H1 (cell line): ENCODE measurements around the gene RPTOR.

Source experiments
- ATF2 ChIP-seq: IDR thresholded peaks from 2 replicates; pipeline ENCODE4 v1.6.1; 2012; ENCODE audit warnings: low read length, inconsistent platforms
- BACH1 ChIP-seq: IDR thresholded peaks from 2 replicates; pipeline ENCODE4 v1.6.1; 2012; ENCODE audit warnings: low read length, improper control_type of control experiment
- CEBPB ChIP-seq: IDR thresholded peaks from 2 replicates; pipeline ENCODE4 v1.6.1; 2012; ENCODE audit warnings: low read depth, low read length
- CTCF ChIP-seq, 3 experiments: IDR thresholded peaks; 1 replicate in 2 of 3; 2 replicates in 1 of 3; pipeline versions ENCODE4 v1.5.1 to v1.6.1; 2011; ENCODE audit warnings: low read length in 3 of 3, mild to moderate bottlenecking in 3 of 3, inconsistent platforms in 2 of 3, low read depth in 1 of 3, moderate library complexity in 1 of 3; ENCODE audit not compliant: insufficient read depth in 1 of 3; ENCODE audit errors: control extremely low read depth in 1 of 3
- HDAC6 ChIP-seq: IDR thresholded peaks from one replicate; pipeline ENCODE4 v1.7.1; 2012; ENCODE audit warnings: low read depth, mild to moderate bottlenecking, inconsistent platforms, low read length, moderate library complexity
- MAX ChIP-seq: IDR thresholded peaks from 2 replicates; pipeline ENCODE4 v1.6.1; 2012; ENCODE audit warnings: inconsistent platforms
- POLR2A ChIP-seq, 2 experiments: IDR thresholded peaks; 1 replicate in 1 of 2; 2 replicates in 1 of 2; pipeline ENCODE4 v1.6.1; 2011; ENCODE audit warnings: low read depth in 2 of 2, low read length in 2 of 2, mild to moderate bottlenecking in 2 of 2; ENCODE audit errors: control extremely low read depth in 1 of 2
- SIN3A ChIP-seq, 2 experiments: IDR thresholded peaks in 1 of 2; conservative IDR thresholded peaks in 1 of 2; 2 replicates each; pipeline ENCODE4 v1.6.1; 2011 to 2012; ENCODE audit warnings: low read length in 2 of 2, improper control_type of control experiment in 1 of 2, low read depth in 1 of 2, mild to moderate bottlenecking in 1 of 2
- SUZ12 ChIP-seq: fragments of 200-600 bp; sonication (generic); IDR thresholded peaks from 2 replicates; pipeline ENCODE4 v1.6.1; 2012; ENCODE audit warnings: mild to moderate bottlenecking, inconsistent platforms, low read length, moderate library complexity, mixed read lengths
- TAF1 ChIP-seq: IDR thresholded peaks from 2 replicates; pipeline ENCODE4 v1.6.1; 2011; ENCODE audit warnings: mild to moderate bottlenecking, low read depth, low read length
- TEAD4 ChIP-seq: IDR thresholded peaks from 2 replicates; pipeline ENCODE4 v1.6.1; 2012; ENCODE audit warnings: low read depth, low read length, inconsistent platforms, mixed read lengths
- YY1 ChIP-seq: IDR thresholded peaks from 2 replicates; pipeline ENCODE4 v1.6.1; 2011; ENCODE audit warnings: low read depth, mild to moderate bottlenecking, low read length

GRCh38 chr17:80868022-80868609 lies 323.5 kb downstream of the RPTOR start:
- TF ChIP-seq YY1 (no peak), CTCF (IDR thresholded peaks at IDR 0.05; ENCODE audit: control extremely low read depth in 1 of 3, insufficient read depth in 1 of 3, low read depth in 1 of 3, low read length in 3 of 3) (no peak), POLR2A (IDR thresholded peaks at IDR 0.05; ENCODE audit: control extremely low read depth in 1 of 2, low read depth in 2 of 2, low read length in 2 of 2) (no peak), BACH1 (no peak), ATF2 (no peak), TEAD4 (no peak), CEBPB (no peak), HDAC6 (no peak), SIN3A (conservative IDR thresholded peaks at IDR 0.05 in 1 of 2, IDR thresholded peaks at IDR 0.05 in 1 of 2; ENCODE audit: low read depth in 1 of 2, low read length in 2 of 2) (no peak), MAX (no peak), SUZ12 (no peak), TAF1 (no peak)
